GM13977 (cell line): ENCODE measurements around the gene SENP2.
"Not testable (repeated sequence)": the region's sequence is repeated elsewhere in the genome, so short reads cannot be mapped to it uniquely, and the experiment has no call there.

Experiments used
- DNase-seq: peaks from one replicate; pipeline ENCODE4 v3.0.0; 2012; ENCODE audit warnings: low spot score
- CTCF ChIP-seq: IDR thresholded peaks from 2 replicates; pipeline ENCODE4 v1.5.1; 2012; ENCODE audit warnings: mild to moderate bottlenecking, control low read depth; ENCODE audit not compliant: insufficient read depth; ENCODE audit errors: extremely low read depth, missing control alignments
- in situ Hi-C: fragments of 300-500 bp; cut with MboI; formaldehyde crosslinking; loops from one replicate; pipeline ENCODE4 v1.12.0; 2022; ENCODE audit warnings: low sequenced_read_pairs, low pct_unique_long_range_greater_than_20kb, mixed read lengths, inconsistent platforms; ENCODE audit not compliant: unreplicated experiment

SENP2 gene

GRCh38 chr3:185631108-185631507, 45.0 kb downstream of the SENP2 start:
- TF ChIP-seq CTCF: no peak
- in situ Hi-C loops: no loop called here
- no peak for DNase-seq

GRCh38 chr3:185631508-185632206, 45.6 kb downstream of the SENP2 start:
- no peak for DNase-seq
- in situ Hi-C loops: no loop called here
- no peak for TF ChIP-seq CTCF

DNA sequence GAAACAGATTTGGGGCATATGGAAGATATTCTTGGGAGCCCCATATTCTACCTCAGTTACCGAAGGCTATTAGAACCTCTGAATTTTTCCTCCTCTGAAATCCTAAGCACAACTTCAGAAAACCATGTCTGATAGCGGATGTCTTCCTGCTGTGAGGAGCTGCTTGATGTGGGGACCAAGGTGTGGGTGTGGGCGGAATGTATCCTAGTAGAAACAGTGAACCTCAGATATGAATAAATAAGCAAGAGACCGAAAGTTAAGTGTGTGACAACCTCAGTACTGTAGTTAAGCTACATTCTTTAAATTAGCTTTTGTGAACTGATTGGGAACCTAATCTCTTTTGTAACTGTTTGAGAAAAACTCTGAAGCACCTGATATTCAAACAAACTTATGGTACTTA, 46.9 kb downstream of the SENP2 start:
- no peak for TF ChIP-seq CTCF

DNA sequence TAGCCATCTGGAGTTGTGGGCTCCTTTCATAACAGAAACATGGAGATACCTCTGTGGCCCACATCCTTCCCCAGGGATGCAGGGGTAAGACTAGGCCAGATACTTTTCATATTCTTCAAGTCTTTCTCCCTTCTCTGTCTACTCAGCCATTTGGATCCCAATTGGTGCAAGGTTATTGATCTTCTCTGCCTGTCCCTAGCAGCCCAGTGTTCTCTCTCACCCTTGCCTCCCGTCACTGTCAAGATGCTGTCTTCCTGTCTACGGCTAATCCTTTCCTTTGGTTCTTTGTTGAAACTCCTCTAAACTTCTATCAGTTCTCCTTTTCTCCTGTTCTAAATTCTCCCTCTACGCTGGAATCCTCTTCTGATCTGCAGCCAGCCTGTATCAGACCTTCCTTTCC, 51.3 kb downstream of the SENP2 start:
- no peak for TF ChIP-seq CTCF
- DNase-seq: no peak
- in situ Hi-C loops: no loop called here

More for the DNA sequence above, 46.9 kb downstream of the SENP2 start:
- in situ Hi-C loops: no loop called here
- DNase-seq: no peak

DNA sequence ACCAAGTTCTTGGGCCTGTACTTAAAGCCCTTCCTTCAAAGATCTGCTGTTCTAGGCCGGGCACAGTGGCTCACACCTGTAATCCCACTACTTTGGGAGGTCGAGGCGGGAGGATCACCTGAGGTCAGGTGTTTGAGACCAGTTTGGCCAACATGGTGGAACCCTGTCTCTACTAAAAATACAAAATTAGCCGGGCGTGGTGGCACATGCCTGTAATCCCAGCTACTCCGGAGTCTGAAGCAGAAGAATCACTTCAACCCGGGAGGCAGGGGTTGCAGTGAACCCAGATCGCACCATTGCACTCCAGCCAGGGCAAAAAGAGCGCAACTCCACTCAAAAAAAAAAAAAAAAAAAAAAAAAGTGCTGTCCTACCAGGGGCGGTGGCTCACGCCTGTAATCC, 52.6 kb downstream of the SENP2 start:
- in situ Hi-C loops, DNase-seq: not testable (repeated sequence)

GRCh38 chr3:185639632-185640206, 53.6 kb downstream of the SENP2 start:
- TF ChIP-seq CTCF: no peak
- in situ Hi-C loops: no loop called here
- DNase-seq: no peak

GRCh38 chr3:185640308-185640707, 54.2 kb downstream of the SENP2 start:
- in situ Hi-C loops: no loop called here
- DNase-seq: no peak
- TF ChIP-seq CTCF: no peak

DNA sequence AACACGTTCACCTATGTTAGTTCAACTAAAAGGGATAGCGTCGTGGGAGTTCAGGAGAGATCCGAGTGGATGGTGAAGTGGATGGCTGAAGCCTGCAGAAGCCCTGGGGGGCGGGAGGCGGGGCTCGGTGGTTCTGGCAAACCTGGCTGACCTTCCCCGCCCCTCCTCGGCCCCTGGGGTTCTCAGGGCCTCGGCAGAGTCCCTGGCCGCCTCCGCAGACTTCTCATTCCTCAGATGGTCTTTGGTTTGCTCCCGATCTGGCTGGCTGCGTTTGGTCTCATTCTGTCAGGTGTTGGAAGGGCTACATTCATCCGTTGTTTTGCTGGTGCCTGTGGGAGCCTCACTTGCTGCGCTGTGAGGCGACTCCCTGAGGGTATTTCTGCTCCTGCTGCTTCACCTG, 59.1 kb downstream of the SENP2 start:
- in situ Hi-C loops, DNase-seq: not testable (repeated sequence)
